SK-N-SH (cell line): ENCODE data around the gene HVCN1. TPM values are rescaled to one million over a fixed set of nuclear protein-coding genes. Genes with fewer than 3 reads are reported as not detected.

ENCODE experiments used
- CTCF ChIA-PET: fragments of 300-600, 350-600 bp; formaldehyde crosslinking; extraction: SDS; loops from one replicate; lab custom pipeline; 2021; lab: Yijun Ruan, JAX
- POLR2A ChIA-PET: fragments of 350-600 bp; sonication (Branson Sonifier 250); formaldehyde crosslinking; extraction: SDS; loops from one replicate; lab custom pipeline; 2020; ENCODE audit warnings: antibody characterized with exemption, inconsistent platforms; lab: Yijun Ruan, JAX
- DNase-seq: peaks from one replicate; pipeline ENCODE4 v3.0.0; 2012
- H2AFZ ChIP-seq: fragments of 200-600 bp; sonication (generic); 2 replicates; pipeline ENCODE4 v1.8.1; 2016; ENCODE audit warnings: antibody characterized with exemption, mild to moderate bottlenecking, low read depth
- H3F3A ChIP-seq: fragments of 200-600 bp; sonication (generic); replicated peaks from 2 replicates; pipeline ENCODE3; 2016; ENCODE audit warnings: antibody characterized with exemption, mild to moderate bottlenecking; ENCODE audit not compliant: insufficient read depth
- H3K27ac ChIP-seq, 2 experiments: fragments of 200-500 bp in 1 of 2; fragments of 200-600 bp in 1 of 2; sonication (Bioruptor generic) in 1 of 2; sonication (generic), shearing (Covaris generic) in 1 of 2; 2 replicates each; pipeline versions ENCODE4 v1.5.1 to v1.6.1; 2014 to 2016; ENCODE audit warnings: low read depth in 2 of 2, inconsistent platforms in 1 of 2, low read length in 1 of 2, mild to moderate bottlenecking in 1 of 2, mixed read lengths in 1 of 2
- H3K27me3 ChIP-seq: fragments of 200-600 bp; sonication (generic), shearing (Covaris generic); 2 replicates; pipeline ENCODE4 v1.6.1; 2016; ENCODE audit warnings: mixed run types; ENCODE audit not compliant: insufficient read depth
- H3K36me3 ChIP-seq, 2 experiments: fragments of 200-500 bp in 1 of 2; fragments of 200-600 bp in 1 of 2; sonication (Bioruptor generic) in 1 of 2; sonication (generic) in 1 of 2; replicated peaks in 1 of 2; 2 replicates each; pipeline versions ENCODE3 to v1.5.1; 2014 to 2016; ENCODE audit warnings: low read length in 1 of 2, mild to moderate bottlenecking in 1 of 2; ENCODE audit not compliant: insufficient read depth in 2 of 2, control insufficient read depth in 1 of 2
- H3K4me1 ChIP-seq, 2 experiments: fragments of 200-500 bp in 1 of 2; fragments of 200-600 bp in 1 of 2; sonication (Bioruptor generic) in 1 of 2; sonication (generic), shearing (Covaris generic) in 1 of 2; 2 replicates each; pipeline versions ENCODE4 v1.5.1 to v1.6.1; 2014 to 2016; ENCODE audit warnings: low read depth in 1 of 2, low read length in 1 of 2, mixed run types in 1 of 2; ENCODE audit not compliant: insufficient read depth in 2 of 2, control insufficient read depth in 1 of 2
- H3K4me2 ChIP-seq: fragments of 200-600 bp; sonication (generic), shearing (Covaris generic); 2 replicates; pipeline ENCODE4 v1.6.1; 2017; ENCODE audit warnings: mixed run types
- H3K4me3 ChIP-seq, 2 experiments: fragments of 200-500 bp in 1 of 2; fragments of 200-600 bp in 1 of 2; sonication (Bioruptor generic) in 1 of 2; sonication (generic), shearing (Covaris generic) in 1 of 2; 2 replicates each; pipeline versions ENCODE4 v1.5.1 to v1.8.1; 2014 to 2016; ENCODE audit warnings: low read depth in 2 of 2, inconsistent platforms in 1 of 2, low read length in 1 of 2, mild to moderate bottlenecking in 1 of 2, mixed read lengths in 1 of 2, moderate library complexity in 1 of 2
- H3K79me2 ChIP-seq: fragments of 200-600 bp; sonication (generic); 2 replicates; pipeline ENCODE4 v1.8.1; 2017; ENCODE audit warnings: mild to moderate bottlenecking; ENCODE audit not compliant: insufficient read depth
- H3K9ac ChIP-seq: fragments of 200-600 bp; sonication (generic); 2 replicates; pipeline ENCODE4 v1.6.1; 2017; ENCODE audit warnings: mixed run types
- H3K9me2 ChIP-seq: fragments of 200-600 bp; sonication (generic); 2 replicates; pipeline ENCODE4 v1.6.1; 2017; ENCODE audit warnings: mixed run types
- H3K9me3 ChIP-seq: fragments of 200-600 bp; sonication (generic); 2 replicates; pipeline ENCODE4 v1.6.1; 2017; ENCODE audit warnings: mixed run types, mild to moderate bottlenecking, moderate library complexity
- H4K20me1 ChIP-seq: fragments of 200-600 bp; sonication (generic); 2 replicates; pipeline ENCODE4 v1.6.1; 2017; ENCODE audit warnings: mild to moderate bottlenecking, mixed run types; ENCODE audit not compliant: insufficient read depth
- CHD2 ChIP-seq: fragments of 150-350 bp; IDR thresholded peaks from 2 replicates; pipeline ENCODE4 v1.6.1; 2018; ENCODE audit warnings: low read length; ENCODE audit not compliant: partially characterized antibody
- EP300 ChIP-seq, 2 experiments: IDR thresholded peaks; 2 replicates each; pipeline versions ENCODE4 v1.4.0 to v1.6.1; 2012; ENCODE audit warnings: borderline replicate concordance in 1 of 2, low read depth in 1 of 2, low read length in 1 of 2
- EZH2phosphoT487 ChIP-seq: fragments of 200-600 bp; sonication (generic); IDR thresholded peaks from 2 replicates; pipeline ENCODE4 v1.6.1; 2017; ENCODE audit warnings: low read depth, mixed run types, mild to moderate bottlenecking, antibody characterized with exemption, moderate library complexity, borderline replicate concordance
- FOXM1 ChIP-seq: IDR thresholded peaks from 2 replicates; pipeline ENCODE4 v1.4.0; 2012; ENCODE audit warnings: low read depth, mild to moderate bottlenecking
- MEF2A ChIP-seq: IDR thresholded peaks from 2 replicates; pipeline ENCODE4 v1.4.0; 2012; ENCODE audit warnings: low read depth, borderline replicate concordance
- MXI1 ChIP-seq: IDR thresholded peaks from 2 replicates; pipeline ENCODE4 v1.6.1; 2012; ENCODE audit warnings: mild to moderate bottlenecking, low read depth, low read length, improper control_type of control experiment
- NRF1 ChIP-seq: IDR thresholded peaks from 2 replicates; pipeline ENCODE4 v1.6.1; 2012; ENCODE audit warnings: low read depth, mild to moderate bottlenecking, low read length
- RCOR1 ChIP-seq: fragments of 150-350 bp; IDR thresholded peaks from 2 replicates; pipeline ENCODE4 v1.6.1; 2017; ENCODE audit warnings: antibody characterized with exemption, low read length
- RFX5 ChIP-seq: IDR thresholded peaks from 2 replicates; pipeline ENCODE4 v1.6.1; 2012; ENCODE audit warnings: mild to moderate bottlenecking, improper control_type of control experiment, low read length
- SIN3A ChIP-seq: IDR thresholded peaks from 2 replicates; pipeline ENCODE4 v1.6.1; 2012; ENCODE audit warnings: low read depth, mild to moderate bottlenecking, low read length, moderate library complexity, borderline replicate concordance
- SMC3 ChIP-seq: IDR thresholded peaks from 2 replicates; pipeline ENCODE4 v1.6.1; 2012; ENCODE audit warnings: low read depth, low read length, improper control_type of control experiment
- TAF1 ChIP-seq: IDR thresholded peaks from 2 replicates; pipeline ENCODE4 v1.6.1; 2012; ENCODE audit warnings: low read depth, mild to moderate bottlenecking, low read length, moderate library complexity, borderline replicate concordance
- YY1 ChIP-seq: IDR thresholded peaks from 2 replicates; pipeline ENCODE4 v1.4.0; 2012; ENCODE audit warnings: low read depth, mild to moderate bottlenecking
- WGBS: methylation state at CpG from one replicate; pipeline ENCODE4 v1.1.6; 2017; ENCODE audit warnings: low lambda C conversion rate; 5-methylcytosine and 5-hydroxymethylcytosine counted together
- polyA plus RNA-seq, 3 experiments: library from polyadenylated mRNA; depleted of rRNA; stranded (reverse); fragments of >200 nt; gene quantifications; 2 replicates each; pipeline ENCODE4 v1.2.3, GENCODE V29; 2012
- TF ChIP-seq, protein P1 (sequence below): IDR thresholded peaks from 2 replicates; pipeline ENCODE4 v1.4.0; 2012; ENCODE audit warnings: low read depth, borderline replicate concordance
- TF ChIP-seq, protein P2 (sequence below): fragments of 150-350 bp; IDR thresholded peaks from 2 replicates; pipeline ENCODE4 v1.6.1; 2017; ENCODE audit warnings: antibody characterized with exemption, low read length, low read depth, borderline replicate concordance
- TF ChIP-seq, protein P3 (sequence below): fragments of 150-350 bp; IDR thresholded peaks from 2 replicates; pipeline ENCODE4 v1.6.1; 2016; ENCODE audit warnings: mild to moderate bottlenecking, low read depth, low read length
- TF ChIP-seq, protein P4 (sequence below): IDR thresholded peaks from 2 replicates; pipeline ENCODE4 v1.4.0; 2012; ENCODE audit warnings: low read depth
- TF ChIP-seq, protein P5 (sequence below): IDR thresholded peaks from 2 replicates; pipeline ENCODE4 v1.4.0; 2012; ENCODE audit warnings: low read depth, borderline replicate concordance

Gene HVCN1
- polyA plus RNA-seq, 1 of the 3 experiments (the other 2 are of a cell fraction) = 0.03 TPM

DNA sequence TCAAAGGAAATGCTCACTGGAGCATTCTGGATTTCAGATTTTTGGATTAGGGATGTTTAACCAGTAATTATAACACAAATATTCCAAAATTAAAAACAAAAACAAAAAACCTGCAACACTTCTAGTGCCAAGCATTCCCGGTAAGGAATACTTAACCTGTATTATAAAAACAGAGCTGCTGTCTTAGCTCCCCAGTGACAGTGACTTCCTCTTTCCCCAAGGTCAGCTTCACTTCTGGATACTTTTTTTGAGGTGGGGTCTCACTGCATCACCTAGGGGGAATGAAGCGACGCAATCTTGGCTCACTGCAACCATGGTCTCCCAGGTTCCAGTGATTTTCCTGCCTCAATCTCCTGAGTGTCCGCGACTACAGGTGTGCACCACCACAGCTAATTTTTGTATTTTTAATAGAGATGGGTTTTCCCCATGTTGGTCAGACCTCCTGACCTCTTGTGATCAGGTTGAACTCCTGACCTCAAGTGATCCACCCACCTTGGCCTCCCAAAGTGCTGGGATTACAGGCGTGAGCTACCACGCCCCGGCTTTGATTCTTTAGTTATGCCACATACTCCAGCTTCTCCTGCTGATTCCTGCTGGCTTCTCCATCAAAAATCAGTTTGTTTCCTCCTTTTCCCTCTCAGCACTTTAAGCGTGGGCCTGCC, 37.9 kb upstream of the HVCN1 start:
- Histone ChIP-seq H3K4me3 (no peak overlapping the region), H3K27me3 (no peaks in the 10 kb centered on the region), H3K9me2 (no peaks in the 10 kb centered on the region), H3K79me2 (peaks cover 80% of the 10 kb centered on the region), H3K4me1 (no peaks in the 10 kb centered on the region; a peak in 1 of 4 replicates), H4K20me1 (peaks cover 43% of the 10 kb centered on the region), H3K4me2 (no peak overlapping the region), H3K9me3 (no peaks in the 10 kb centered on the region), H3K27ac (no peak overlapping the region), H3K36me3 (peaks cover 70 to 74% of the 10 kb centered on the region in 2 experiments), H3K9ac (no peak overlapping the region), H3F3A (no peaks in the 10 kb centered on the region), H2AFZ (no peak overlapping the region)
- TF ChIP-seq RFX5 (no peak), CHD2 (no peak), EP300 (IDR thresholded peaks at IDR 0.05; ENCODE audit: borderline replicate concordance in 1 of 2, low read depth in 1 of 2, low read length in 1 of 2) (no peak), EZH2phosphoT487 (no peak), SMC3 (no peak), YY1 (no peak), MXI1 (no peak), NRF1 (no peak), TAF1 (no peak), MEF2A (no peak), RCOR1 (no peak), SIN3A (no peak), FOXM1 (no peak)
- TF ChIP-seq, protein P1, sequence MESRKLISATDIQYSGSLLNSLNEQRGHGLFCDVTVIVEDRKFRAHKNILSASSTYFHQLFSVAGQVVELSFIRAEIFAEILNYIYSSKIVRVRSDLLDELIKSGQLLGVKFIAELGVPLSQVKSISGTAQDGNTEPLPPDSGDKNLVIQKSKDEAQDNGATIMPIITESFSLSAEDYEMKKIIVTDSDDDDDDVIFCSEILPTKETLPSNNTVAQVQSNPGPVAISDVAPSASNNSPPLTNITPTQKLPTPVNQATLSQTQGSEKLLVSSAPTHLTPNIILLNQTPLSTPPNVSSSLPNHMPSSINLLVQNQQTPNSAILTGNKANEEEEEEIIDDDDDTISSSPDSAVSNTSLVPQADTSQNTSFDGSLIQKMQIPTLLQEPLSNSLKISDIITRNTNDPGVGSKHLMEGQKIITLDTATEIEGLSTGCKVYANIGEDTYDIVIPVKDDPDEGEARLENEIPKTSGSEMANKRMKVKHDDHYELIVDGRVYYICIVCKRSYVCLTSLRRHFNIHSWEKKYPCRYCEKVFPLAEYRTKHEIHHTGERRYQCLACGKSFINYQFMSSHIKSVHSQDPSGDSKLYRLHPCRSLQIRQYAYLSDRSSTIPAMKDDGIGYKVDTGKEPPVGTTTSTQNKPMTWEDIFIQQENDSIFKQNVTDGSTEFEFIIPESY = no peak
- TF ChIP-seq, protein P2, sequence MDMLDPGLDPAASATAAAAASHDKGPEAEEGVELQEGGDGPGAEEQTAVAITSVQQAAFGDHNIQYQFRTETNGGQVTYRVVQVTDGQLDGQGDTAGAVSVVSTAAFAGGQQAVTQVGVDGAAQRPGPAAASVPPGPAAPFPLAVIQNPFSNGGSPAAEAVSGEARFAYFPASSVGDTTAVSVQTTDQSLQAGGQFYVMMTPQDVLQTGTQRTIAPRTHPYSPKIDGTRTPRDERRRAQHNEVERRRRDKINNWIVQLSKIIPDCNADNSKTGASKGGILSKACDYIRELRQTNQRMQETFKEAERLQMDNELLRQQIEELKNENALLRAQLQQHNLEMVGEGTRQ = no peak
- TF ChIP-seq, protein P3, sequence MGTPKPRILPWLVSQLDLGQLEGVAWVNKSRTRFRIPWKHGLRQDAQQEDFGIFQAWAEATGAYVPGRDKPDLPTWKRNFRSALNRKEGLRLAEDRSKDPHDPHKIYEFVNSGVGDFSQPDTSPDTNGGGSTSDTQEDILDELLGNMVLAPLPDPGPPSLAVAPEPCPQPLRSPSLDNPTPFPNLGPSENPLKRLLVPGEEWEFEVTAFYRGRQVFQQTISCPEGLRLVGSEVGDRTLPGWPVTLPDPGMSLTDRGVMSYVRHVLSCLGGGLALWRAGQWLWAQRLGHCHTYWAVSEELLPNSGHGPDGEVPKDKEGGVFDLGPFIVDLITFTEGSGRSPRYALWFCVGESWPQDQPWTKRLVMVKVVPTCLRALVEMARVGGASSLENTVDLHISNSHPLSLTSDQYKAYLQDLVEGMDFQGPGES = no peak
- TF ChIP-seq, protein P4, sequence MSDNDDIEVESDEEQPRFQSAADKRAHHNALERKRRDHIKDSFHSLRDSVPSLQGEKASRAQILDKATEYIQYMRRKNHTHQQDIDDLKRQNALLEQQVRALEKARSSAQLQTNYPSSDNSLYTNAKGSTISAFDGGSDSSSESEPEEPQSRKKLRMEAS = no peak
- TF ChIP-seq, protein P5, sequence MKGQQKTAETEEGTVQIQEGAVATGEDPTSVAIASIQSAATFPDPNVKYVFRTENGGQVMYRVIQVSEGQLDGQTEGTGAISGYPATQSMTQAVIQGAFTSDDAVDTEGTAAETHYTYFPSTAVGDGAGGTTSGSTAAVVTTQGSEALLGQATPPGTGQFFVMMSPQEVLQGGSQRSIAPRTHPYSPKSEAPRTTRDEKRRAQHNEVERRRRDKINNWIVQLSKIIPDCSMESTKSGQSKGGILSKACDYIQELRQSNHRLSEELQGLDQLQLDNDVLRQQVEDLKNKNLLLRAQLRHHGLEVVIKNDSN = no peak
- CTCF ChIA-PET = interaction anchor here (2.0 kb wide), 1 partner anchor 161 kb away, joined by 6 read pairs; no protein-coding TSS in a partner anchor
- POLR2A ChIA-PET = no interaction called here
- 89% methylated on average over 9 of the region's 9 CpGs for WGBS
- no peak for DNase-seq
